ENCODE data around the gene FAM47E.

- TF ChIP-seq YY1 (IDR thresholded peaks at IDR 0.05; ENCODE audit: insufficient read depth, insufficient replicate concordance, low read depth, low read length): no peak
- TF ChIP-seq NFIC (IDR thresholded peaks at IDR 0.05; ENCODE audit: low read length): peak; percentile 78; the same call in 1 of the 2 replicates
- no peak for TF ChIP-seq ZBTB1 (CRISPR knock-in tag; IDR thresholded peaks at IDR 0.05; ENCODE audit: borderline replicate concordance)
- peak; percentile 52; the same call in 1 of the 2 replicates for TF ChIP-seq MAX (IDR thresholded peaks at IDR 0.05)
- TF ChIP-seq TCF7 (IDR thresholded peaks at IDR 0.05; ENCODE audit: low read depth): peak; percentile 69
- TF ChIP-seq POLR2A (IDR thresholded peaks at IDR 0.05; ENCODE audit: insufficient read depth in 1 of 2, low read depth in 2 of 2, low read length in 2 of 2): 0 out of 4 replicates have a peak, but pooled peaks of 1 of the 2 experiments have one; percentile 17
- no peak for TF ChIP-seq RBFOX2 (IDR thresholded peaks at IDR 0.05; ENCODE audit: low read depth, low read length)
- TF ChIP-seq KMT2B (CRISPR knock-in tag; IDR thresholded peaks at IDR 0.05): no peak
- TF ChIP-seq ZNF747 (CRISPR knock-in tag; IDR thresholded peaks at IDR 0.05; ENCODE audit: borderline replicate concordance): no peak
- peak; percentile 35; the same call in 1 of the 2 replicates for TF ChIP-seq POLR2AphosphoS5 (IDR thresholded peaks at IDR 0.05; ENCODE audit: low read depth, low read length)
- no peak for TF ChIP-seq POLR2AphosphoS2 (IDR thresholded peaks at IDR 0.05; ENCODE audit: low read depth, low read length)
- TF ChIP-seq PTBP1 (IDR thresholded peaks at IDR 0.05; ENCODE audit: low read depth, low read length, poor library complexity, severe bottlenecking): no peak
- no peak for TF ChIP-seq PAX8 (CRISPR knock-in tag; IDR thresholded peaks at IDR 0.05; ENCODE audit: borderline replicate concordance)
- no peak for TF ChIP-seq HMG20B (CRISPR knock-in tag; conservative IDR thresholded peaks at IDR 0.05)
Measured at GRCh38 chr4:76308548-76308947, 57.0 kb downstream of the FAM47E start.
